WI38 (cell line): ENCODE data around the gene GARNL3.

Experiments used
- H3K4me3 ChIP-seq: 2 replicates; pipeline ENCODE4 v1.5.1; 2011; ENCODE audit warnings: low read depth, mild to moderate bottlenecking, control low read depth, low read length
- CTCF ChIP-seq: IDR thresholded peaks from 2 replicates; pipeline ENCODE4 v1.5.1; 2012; ENCODE audit warnings: low read depth, mild to moderate bottlenecking, control low read depth, low read length

GARNL3 gene

DNA sequence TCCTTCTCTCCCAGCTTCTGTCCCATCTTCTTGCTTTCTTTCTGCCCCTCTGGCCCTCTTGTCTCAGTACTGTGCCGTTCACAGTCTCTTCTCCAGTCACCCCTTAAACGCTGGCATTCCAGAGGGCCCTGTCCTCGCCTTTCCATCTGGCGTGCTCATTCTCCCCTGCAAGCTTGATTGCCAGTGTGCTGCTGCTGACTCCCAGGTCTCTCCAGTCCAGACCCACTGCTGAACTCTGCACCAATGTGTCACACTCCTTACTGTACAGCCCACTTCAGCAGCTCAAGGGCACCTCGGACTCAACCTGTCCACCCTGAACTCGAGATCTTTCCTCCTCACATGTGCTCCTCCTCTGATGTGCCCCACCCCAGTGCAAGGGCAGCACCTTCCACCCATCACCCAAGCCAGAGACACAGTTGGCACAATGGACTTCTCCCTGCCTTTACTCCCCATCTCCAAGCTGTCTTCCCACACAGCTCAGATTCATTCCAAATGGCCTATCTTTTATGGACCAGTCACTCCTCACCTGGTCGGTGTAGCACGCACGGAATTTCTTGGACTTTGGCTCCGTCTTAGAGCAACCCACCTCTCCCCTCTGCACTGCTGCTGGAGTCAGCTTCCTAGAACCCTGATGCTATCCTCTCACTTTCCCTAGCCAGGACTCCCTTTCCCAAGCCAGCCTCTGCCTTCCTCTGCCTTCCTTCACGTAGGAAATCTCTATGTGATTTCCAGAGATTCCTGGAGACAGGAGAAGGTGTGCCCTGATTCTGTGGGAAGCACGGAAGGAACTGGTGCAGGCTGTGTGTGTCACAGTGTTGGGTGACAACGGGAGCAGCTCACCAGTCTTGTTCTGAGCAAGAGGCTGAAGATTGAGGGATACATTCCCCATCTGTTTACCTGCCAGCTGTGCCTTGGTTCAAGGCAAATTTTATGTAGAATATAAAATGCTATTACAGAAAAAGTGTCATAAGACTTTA is 106.4 kb downstream of the GARNL3 start:
- TF ChIP-seq CTCF = no peak
- no peak overlapping the region for H3K4me3 ChIP-seq

DNA sequence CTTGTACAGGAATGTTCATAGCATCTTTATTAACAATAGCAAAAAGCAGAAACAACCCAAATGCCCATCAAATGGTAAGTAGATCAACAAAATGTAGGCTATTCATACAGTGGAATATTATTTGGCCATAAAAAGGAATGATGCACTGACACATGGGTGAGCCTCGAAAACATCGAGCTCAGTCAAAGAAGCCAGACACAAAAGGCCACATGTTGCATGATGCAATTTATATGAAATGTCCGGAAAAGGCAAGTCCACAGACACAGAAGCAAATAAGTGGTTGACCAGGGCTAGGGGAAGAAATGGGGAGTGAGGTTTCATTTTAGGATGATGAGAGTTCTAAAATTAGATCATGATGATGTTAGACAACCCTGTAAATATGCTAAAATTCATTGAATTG is 115.9 kb downstream of the GARNL3 start:
- H3K4me3 ChIP-seq = no peak overlapping the region
- no peak for TF ChIP-seq CTCF

DNA sequence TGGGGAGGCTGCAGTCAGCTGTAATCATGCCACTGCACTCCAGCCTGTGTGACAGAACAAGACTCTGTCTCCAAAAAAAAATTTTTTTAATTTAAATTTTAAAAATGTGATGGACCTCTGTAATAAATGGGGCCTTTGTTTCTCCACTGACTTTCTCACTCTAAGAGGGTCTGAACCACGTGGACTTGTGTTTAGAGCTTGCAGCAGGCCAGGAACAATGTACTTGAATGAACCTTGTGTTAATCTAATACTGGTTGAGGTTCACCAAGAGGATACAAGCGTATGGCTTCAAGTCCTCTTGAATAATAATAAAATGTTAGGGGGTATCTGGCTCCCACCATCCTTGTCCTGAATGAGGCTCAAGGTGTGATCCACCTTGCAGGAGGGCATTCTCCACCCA is 118.0 kb downstream of the GARNL3 start:
- H3K4me3 ChIP-seq = no peak overlapping the region
- TF ChIP-seq CTCF = no peak

GRCh38 chr9:127384016-127384730 is 119.6 kb downstream of the GARNL3 start:
- TF ChIP-seq CTCF = no peak

GRCh38 chr9:127384901-127385300 is 120.3 kb downstream of the GARNL3 start:
- no peak overlapping the region for H3K4me3 ChIP-seq
- no peak for TF ChIP-seq CTCF

More at GRCh38 chr9:127384016-127384730, 119.6 kb downstream of the GARNL3 start:
- H3K4me3 ChIP-seq = no peak overlapping the region

- no peak for TF ChIP-seq CTCF
These were observed 121.7 kb downstream of the GARNL3 start for GRCh38 chr9:127386249-127386648.

DNA sequence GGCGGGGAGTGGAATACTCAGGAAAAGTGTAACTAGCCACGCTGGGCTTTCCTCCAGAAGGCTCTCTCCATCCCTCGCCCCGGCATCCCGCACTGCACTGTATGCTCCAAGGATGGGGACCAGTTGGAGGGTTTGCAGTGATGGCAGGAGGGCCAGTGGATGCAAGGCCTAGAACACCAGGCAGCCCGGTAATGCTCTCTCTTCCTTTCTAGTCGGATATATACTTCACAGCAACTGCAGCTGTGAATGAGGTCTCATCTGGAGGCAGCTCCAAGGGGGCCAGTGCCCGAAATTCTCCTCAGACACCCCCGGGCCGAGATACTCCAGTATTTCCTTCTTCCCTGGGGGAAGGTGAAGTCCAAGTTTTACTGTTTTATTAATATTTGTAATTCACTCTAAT is 122.4 kb downstream of the GARNL3 start:
- no peak overlapping the region for H3K4me3 ChIP-seq
- TF ChIP-seq CTCF = no peak

More at GRCh38 chr9:127386249-127386648, 121.7 kb downstream of the GARNL3 start:
- no peak overlapping the region for H3K4me3 ChIP-seq
